Neural progenitor cell (in vitro differentiated cells): ENCODE measurements around the gene TMEM205. TPM values are rescaled to one million over a fixed set of nuclear protein-coding genes. Genes with fewer than 3 reads are reported as not detected.

Experiments
- DNase-seq: peaks from one replicate; pipeline ENCODE4 v3.0.0-alpha.2; 2016; ENCODE audit warnings: low spot score
- H2AFZ ChIP-seq: fragments of 200-600 bp; sonication (generic); replicated peaks from 2 replicates; pipeline ENCODE4 v1.6.1; 2016; ENCODE audit warnings: antibody characterized with exemption
- H3F3A ChIP-seq: fragments of 200-600 bp; sonication (generic); 2 replicates; pipeline ENCODE4 v1.6.1; 2016; ENCODE audit warnings: antibody characterized with exemption, low read depth
- H3K27ac ChIP-seq: fragments of 200-600 bp; sonication (generic); 2 replicates; pipeline ENCODE4 v1.5.1; 2016; ENCODE audit warnings: mild to moderate bottlenecking
- H3K27me3 ChIP-seq: fragments of 200-600 bp; sonication (generic); 2 replicates; pipeline ENCODE4 v1.6.1; 2016; ENCODE audit warnings: mild to moderate bottlenecking, moderate library complexity
- H3K36me3 ChIP-seq: fragments of 200-600 bp; sonication (generic); 2 replicates; pipeline ENCODE4 v1.5.1; 2016
- H3K4me1 ChIP-seq: fragments of 200-600 bp; sonication (generic); 2 replicates; pipeline ENCODE4 v1.6.1; 2016; ENCODE audit warnings: mixed run types
- H3K4me2 ChIP-seq: fragments of 200-600 bp; sonication (generic); 2 replicates; pipeline ENCODE4 v1.6.1; 2016
- H3K4me3 ChIP-seq: fragments of 200-600 bp; sonication (generic); 2 replicates; pipeline ENCODE4 v1.5.1; 2016
- H3K79me2 ChIP-seq: fragments of 200-600 bp; sonication (generic); 2 replicates; pipeline ENCODE4 v1.6.1; 2016; ENCODE audit warnings: low read depth
- H3K9ac ChIP-seq: fragments of 200-600 bp; sonication (generic); 2 replicates; pipeline ENCODE4 v1.6.1; 2016
- H3K9me3 ChIP-seq: fragments of 200-600 bp; sonication (generic); 2 replicates; pipeline ENCODE4 v1.5.1; 2016; ENCODE audit warnings: low read depth
- H4K20me1 ChIP-seq: fragments of 200-600 bp; sonication (generic); 2 replicates; pipeline ENCODE4 v1.6.1; 2016; ENCODE audit warnings: low read depth
- H3K27ac Mint-ChIP-seq: 3 replicates; pipeline ENCODE4 v1.8.0; 2021; ENCODE audit warnings: mixed read lengths
- H3K27me3 Mint-ChIP-seq: 2 replicates; pipeline ENCODE4 v1.8.0; 2022; ENCODE audit warnings: low read depth, mild to moderate bottlenecking, inconsistent platforms, moderate library complexity, mixed read lengths; ENCODE audit not compliant: insufficient read depth
- H3K36me3 Mint-ChIP-seq: 3 replicates; pipeline ENCODE4 v1.8.0; 2021; ENCODE audit warnings: mixed read lengths
- H3K4me1 Mint-ChIP-seq: 3 replicates; pipeline ENCODE4 v1.8.0; 2021; ENCODE audit warnings: mixed read lengths
- H3K4me3 Mint-ChIP-seq: 3 replicates; pipeline ENCODE4 v1.8.0; 2021; ENCODE audit warnings: mild to moderate bottlenecking, moderate library complexity, mixed read lengths
- H3K9me3 Mint-ChIP-seq: 3 replicates; pipeline ENCODE4 v1.8.0; 2020; ENCODE audit warnings: mixed read lengths
- CTCF ChIP-seq: fragments of 200-600 bp; sonication (generic); IDR thresholded peaks from 2 replicates; pipeline ENCODE4 v1.5.1; 2017; ENCODE audit warnings: antibody characterized with exemption, mild to moderate bottlenecking
- EZH2 ChIP-seq: fragments of 200-600 bp; sonication (generic); IDR thresholded peaks from 2 replicates; pipeline ENCODE4 v1.6.1; 2017; ENCODE audit warnings: antibody characterized with exemption, mild to moderate bottlenecking, moderate library complexity
- EZH2phosphoT487 ChIP-seq: fragments of 200-600 bp; sonication (generic); IDR thresholded peaks from 2 replicates; pipeline ENCODE4 v1.6.1; 2017; ENCODE audit warnings: antibody characterized with exemption
- total RNA-seq: library from RNA; depleted of rRNA; stranded (reverse); fragments of >200 nt; gene quantifications from 2 replicates; pipeline ENCODE4 v1.2.3, GENCODE V29; 2015; ENCODE audit warnings: low replicate concordance

Gene TMEM205
- total RNA-seq, 1 donor from 2014 or later: 57.0 TPM

GRCh38 chr19:11375143-11375948, 29.3 kb upstream of the TMEM205 start:
- Histone ChIP-seq H3K9ac (no peak overlapping the region), H4K20me1 (peaks cover 11% of the 10 kb centered on the region), H2AFZ (peak overlapping the region; percentile 1)

GRCh38 chr19:11374433-11375142, 28.5 kb upstream of the TMEM205 start, which contains the start of gene SWSAP1:
SWSAP1 (plus strand) TSS chr19:11374666; CDS start chr19:11374681, 15 bp downstream.
- no peak for TF ChIP-seq EZH2phosphoT487
- no peak for TF ChIP-seq EZH2
- TF ChIP-seq CTCF: no peak
- no peaks in the 10 kb centered on the region for H3K27me3 ChIP-seq
- H3K4me1 Mint-ChIP-seq: peaks cover 19% of the 10 kb centered on the region
- peaks cover 6% of the 10 kb centered on the region for H3K4me1 ChIP-seq
- no peaks in the 10 kb centered on the region for H3K9me3 ChIP-seq
- H3F3A ChIP-seq: peaks cover 21% of the 10 kb centered on the region
- H3K36me3 ChIP-seq: no peaks in the 10 kb centered on the region
- peak within 1 kb of the TSS; percentile 70 for H3K4me2 ChIP-seq
- H3K27ac Mint-ChIP-seq: peak within 1 kb of the TSS; percentile 58
- H2AFZ ChIP-seq: peak within 1 kb of the TSS; percentile 89
- H4K20me1 ChIP-seq: peaks cover 18% of the 10 kb centered on the region
- H3K27ac ChIP-seq: peak within 1 kb of the TSS; percentile 5
- peak within 1 kb of the TSS; percentile 44 for H3K9ac ChIP-seq
- H3K36me3 Mint-ChIP-seq: peaks cover 5% of the 10 kb centered on the region
- no peaks in the 10 kb centered on the region for H3K9me3 Mint-ChIP-seq
- DNase-seq: peak; percentile 99
- H3K79me2 ChIP-seq: no peaks in the 10 kb centered on the region
- H3K27me3 Mint-ChIP-seq: peaks cover 3% of the 10 kb centered on the region
- H3K4me3 Mint-ChIP-seq: no peak within 1 kb of the TSS
- H3K4me3 ChIP-seq: peak within 1 kb of the TSS; percentile 70

More at GRCh38 chr19:11375143-11375948, 29.3 kb upstream of the TMEM205 start:
- peak; percentile 59 for DNase-seq
- H3K4me1 ChIP-seq: peaks cover 6% of the 10 kb centered on the region
- Mint-ChIP-seq H3K27me3 (peaks cover 3% of the 10 kb centered on the region), H3K4me1 (peaks cover 22% of the 10 kb centered on the region), H3K9me3 (no peaks in the 10 kb centered on the region), H3K36me3 (peaks cover 5% of the 10 kb centered on the region), H3K4me3 (peak overlapping the region; percentile 78), H3K27ac (peak overlapping the region; percentile 58)
- H3K79me2 ChIP-seq: no peaks in the 10 kb centered on the region
- no peak for TF ChIP-seq EZH2phosphoT487
- TF ChIP-seq CTCF: no peak
- TF ChIP-seq EZH2: no peak
- peaks cover 26% of the 10 kb centered on the region for H3F3A ChIP-seq
- H3K4me2 ChIP-seq: peak overlapping the region; percentile 70
- peak overlapping the region; percentile 70 for H3K4me3 ChIP-seq
- no peaks in the 10 kb centered on the region for H3K27me3 ChIP-seq
- H3K9me3 ChIP-seq: no peaks in the 10 kb centered on the region
- H3K27ac ChIP-seq: peak overlapping the region; percentile 5
- H3K36me3 ChIP-seq: no peaks in the 10 kb centered on the region

GRCh38 chr19:11373885-11374432, 27.9 kb upstream of the TMEM205 start:
- peaks cover 6% of the 10 kb centered on the region for H3K4me1 ChIP-seq
- Mint-ChIP-seq H3K9me3 (no peaks in the 10 kb centered on the region), H3K27ac (no peak overlapping the region), H3K36me3 (peaks cover 5% of the 10 kb centered on the region), H3K4me3 (no peak overlapping the region), H3K4me1 (peaks cover 19% of the 10 kb centered on the region), H3K27me3 (peaks cover 3% of the 10 kb centered on the region)
- DNase-seq: no peak
- TF ChIP-seq EZH2phosphoT487: no peak
- TF ChIP-seq EZH2: no peak
- H3K36me3 ChIP-seq: no peaks in the 10 kb centered on the region
- no peaks in the 10 kb centered on the region for H3K9me3 ChIP-seq
- H2AFZ ChIP-seq: peak overlapping the region; percentile 27
- H3K27ac ChIP-seq: no peak overlapping the region
- H4K20me1 ChIP-seq: peaks cover 24% of the 10 kb centered on the region
- H3K4me2 ChIP-seq: peak overlapping the region; percentile 67
- peak overlapping the region; percentile 70 for H3K4me3 ChIP-seq
- peaks cover 19% of the 10 kb centered on the region for H3F3A ChIP-seq
- no peak overlapping the region for H3K9ac ChIP-seq
- H3K79me2 ChIP-seq: no peaks in the 10 kb centered on the region
- H3K27me3 ChIP-seq: no peaks in the 10 kb centered on the region
